CD4-positive, alpha-beta T cell treated with Interleukin-21 for 1 hour (primary cell): Measurements from ENCODE around the gene TBC1D17.
A peak's percentile ranks its signal among the peaks of the same experiment; 100 is the strongest.

ENCODE experiments used
- DNase-seq: peaks from one replicate; pipeline ENCODE4 v3.0.0-alpha.2; 2020

Gene TBC1D17

DNA sequence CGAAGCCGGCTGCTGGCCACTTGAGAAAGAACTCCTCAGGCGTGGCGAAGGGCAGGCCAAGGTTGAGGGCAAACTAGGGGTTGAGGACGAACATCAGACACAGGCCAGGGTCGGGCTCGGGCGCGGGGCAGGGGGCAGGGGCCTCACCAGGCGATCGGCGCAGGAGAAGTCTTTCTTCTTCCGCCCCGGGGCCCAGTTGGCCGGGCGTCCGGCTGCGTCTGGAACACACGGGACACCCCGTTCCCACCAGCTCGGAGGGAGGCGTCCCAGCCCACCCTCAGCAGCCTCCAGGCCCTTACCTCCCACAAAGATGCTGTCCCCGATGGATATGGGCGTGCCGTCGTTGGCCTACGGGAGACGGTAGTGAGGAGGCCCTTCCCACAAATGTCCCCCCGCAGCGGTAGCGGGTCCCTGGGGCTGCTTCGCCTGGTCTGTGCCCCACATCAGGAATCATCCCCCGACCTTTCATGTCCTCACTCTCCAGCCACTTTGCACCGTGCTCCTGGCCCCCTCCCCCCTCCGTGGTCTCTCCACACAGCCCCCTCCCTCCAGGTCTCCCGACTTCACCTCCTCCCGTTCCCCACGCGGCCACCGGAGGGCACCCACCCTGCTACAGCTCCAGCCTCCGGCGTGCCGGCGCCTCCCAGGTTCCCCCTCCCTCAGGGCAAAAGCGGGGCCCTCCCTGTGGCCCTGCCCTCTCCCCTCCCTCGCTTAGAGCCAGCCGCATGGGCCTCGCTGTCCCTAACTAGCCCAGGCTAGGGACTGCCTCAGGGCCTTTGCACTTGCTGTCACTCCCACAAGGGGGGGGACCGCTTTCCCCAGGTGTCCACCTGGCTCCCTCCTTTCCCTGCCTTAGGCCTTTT is 14.9 kb upstream of the TBC1D17 start:
- DNase-seq = no peak

DNA sequence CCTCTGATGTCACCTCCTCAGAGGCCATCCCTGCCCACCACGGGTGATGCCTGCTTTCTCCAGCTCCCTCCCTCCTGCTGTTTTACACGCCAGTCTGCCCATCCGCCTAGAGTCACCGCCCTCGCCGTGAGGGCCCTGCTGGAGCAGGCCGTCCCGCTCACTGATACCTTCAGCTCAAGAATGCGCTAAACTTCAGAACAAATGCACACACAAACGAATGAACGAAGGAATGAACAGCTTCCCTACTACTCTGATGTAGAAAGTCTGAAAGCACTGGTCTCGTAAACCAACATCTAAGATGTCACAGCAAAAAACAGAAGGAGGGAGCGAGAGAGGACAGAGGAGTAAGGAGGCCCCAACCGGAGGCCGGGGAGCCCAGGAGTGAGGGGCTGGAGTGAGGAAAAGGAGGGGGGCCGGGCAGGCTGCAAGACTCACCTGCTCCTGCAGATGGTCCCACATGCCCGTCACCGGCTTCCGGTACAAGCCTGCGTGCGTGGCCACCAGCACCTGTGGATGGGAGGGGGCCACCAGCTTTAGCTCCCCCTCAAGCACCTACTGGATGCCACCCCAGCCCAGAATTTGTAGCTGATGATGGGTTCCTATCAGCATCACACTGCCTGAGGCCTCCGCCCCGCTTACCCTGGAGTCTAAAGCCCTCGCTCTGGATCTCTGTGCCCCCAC is 14.1 kb upstream of the TBC1D17 start:
- DNase-seq = no peak

- no peak for DNase-seq
Measured at GRCh38 chr19:49863935-49864320, 13.6 kb upstream of the TBC1D17 start.

- DNase-seq = no peak
Measured at GRCh38 chr19:49864890-49865289, 12.6 kb upstream of the TBC1D17 start.

GRCh38 chr19:49866933-49867782 is 10.3 kb upstream of the TBC1D17 start, which contains the start of gene PNKP:
TSS of gene PNKP (minus strand) at chr19:49867576. CDS start at chr19:49867204, 372 bp downstream.
- peak; percentile 89 for DNase-seq

DNA sequence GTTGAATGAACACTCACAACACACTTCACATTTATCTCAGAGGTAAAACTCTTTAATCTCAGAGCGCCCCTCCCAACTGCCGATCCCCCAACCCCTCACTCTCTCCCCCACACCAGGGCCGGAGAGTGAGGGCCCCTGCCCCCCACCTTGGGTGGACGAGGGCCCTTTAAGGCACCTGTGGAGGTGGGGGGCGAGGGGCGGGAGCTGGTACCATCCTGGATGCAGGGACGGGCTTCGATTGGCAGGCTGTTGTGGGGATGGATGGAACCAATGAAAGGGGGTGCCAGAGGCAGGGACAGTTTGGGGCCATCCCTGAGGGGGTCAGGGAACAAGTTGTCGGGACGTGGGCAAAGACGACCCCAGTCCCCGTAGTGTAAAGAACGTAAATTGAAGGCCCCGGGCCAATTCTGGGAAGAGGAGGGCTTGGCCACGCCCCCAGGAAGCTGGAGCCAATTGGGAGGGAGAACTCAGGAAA is 8.5 kb upstream of the TBC1D17 start:
- no peak for DNase-seq

DNA sequence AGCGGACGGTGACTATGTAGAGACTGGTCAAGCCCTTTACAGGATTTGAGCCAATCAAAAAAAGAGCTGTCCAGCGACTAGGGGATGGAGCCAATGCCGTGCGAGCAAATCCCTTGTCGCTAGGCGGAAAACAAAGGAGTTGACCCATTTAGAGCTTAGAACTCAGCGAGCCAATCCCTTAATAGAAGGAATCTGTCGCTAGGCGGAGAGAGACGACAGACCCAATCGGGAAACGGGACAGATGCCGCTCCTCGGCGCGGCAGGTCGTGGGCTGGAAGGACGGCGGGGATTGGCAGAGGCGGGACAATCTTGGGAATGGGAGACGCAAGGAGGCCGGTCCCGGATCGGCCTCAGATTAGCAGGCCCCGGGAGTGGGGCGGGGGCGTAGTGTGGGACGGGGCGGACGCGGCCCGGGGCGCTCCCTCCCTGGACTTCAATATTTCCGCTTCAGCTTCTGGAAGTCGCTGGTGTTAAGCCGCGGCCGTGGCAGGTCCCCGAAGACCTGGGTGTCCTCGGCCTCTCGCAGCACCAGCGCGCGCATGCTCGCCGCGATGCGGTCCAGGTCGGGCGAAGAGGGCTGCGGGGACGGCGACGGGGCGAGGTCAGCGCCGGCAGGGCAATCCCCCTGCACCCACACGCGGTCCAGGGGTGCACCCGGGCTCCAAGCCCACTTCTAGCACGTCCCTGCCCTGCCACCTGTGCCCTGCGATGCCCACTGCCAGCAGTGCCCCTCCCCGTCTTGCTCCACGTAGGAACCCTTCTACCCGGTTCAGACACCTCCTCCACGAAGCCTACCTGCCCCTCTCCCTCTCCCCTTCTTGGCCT is 7.8 kb upstream of the TBC1D17 start:
- DNase-seq = peak; percentile 99

DNA sequence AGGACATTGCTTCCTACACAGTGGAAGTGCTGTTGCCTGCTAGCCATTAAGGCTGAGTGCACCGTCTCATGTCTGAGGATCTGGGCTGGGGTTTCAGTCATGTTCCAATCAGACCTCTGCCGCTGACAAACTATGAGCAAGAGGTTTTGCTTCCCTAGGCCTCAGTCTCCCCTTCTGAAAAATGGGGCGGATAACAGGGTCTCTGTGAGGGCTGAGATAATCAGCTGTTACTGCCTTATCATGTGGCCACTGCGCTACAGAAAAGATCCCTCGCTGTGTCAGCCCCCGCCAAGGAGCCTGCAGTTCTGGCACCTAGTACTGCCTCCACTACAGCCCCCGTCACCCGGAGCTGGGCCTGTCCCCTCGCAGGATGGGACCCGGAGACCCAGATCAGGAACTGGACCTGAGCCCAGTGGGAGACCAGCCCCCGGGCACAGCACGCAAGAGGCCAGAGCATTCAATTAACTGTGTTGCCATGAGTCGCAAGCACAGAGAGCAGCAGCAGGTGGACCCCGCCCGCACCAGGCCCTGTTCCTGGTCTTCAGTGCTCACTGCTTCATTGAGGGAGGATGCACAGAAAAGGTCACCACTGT is 7.1 kb upstream of the TBC1D17 start:
- no peak for DNase-seq

- no peak for DNase-seq
Measured at GRCh38 chr19:49871349-49871985, 6.0 kb upstream of the TBC1D17 start.

- DNase-seq = no peak
Measured at GRCh38 chr19:49872245-49873128, 5.0 kb upstream of the TBC1D17 start.

GRCh38 chr19:49873129-49873521 is 4.4 kb upstream of the TBC1D17 start:
- DNase-seq = no peak

GRCh38 chr19:49873834-49874233 is 3.7 kb upstream of the TBC1D17 start:
- DNase-seq = no peak

GRCh38 chr19:49874503-49875157 is 2.9 kb upstream of the TBC1D17 start:
- DNase-seq = no peak

GRCh38 chr19:49875177-49875576 is 2.3 kb upstream of the TBC1D17 start:
- DNase-seq = no peak

DNA sequence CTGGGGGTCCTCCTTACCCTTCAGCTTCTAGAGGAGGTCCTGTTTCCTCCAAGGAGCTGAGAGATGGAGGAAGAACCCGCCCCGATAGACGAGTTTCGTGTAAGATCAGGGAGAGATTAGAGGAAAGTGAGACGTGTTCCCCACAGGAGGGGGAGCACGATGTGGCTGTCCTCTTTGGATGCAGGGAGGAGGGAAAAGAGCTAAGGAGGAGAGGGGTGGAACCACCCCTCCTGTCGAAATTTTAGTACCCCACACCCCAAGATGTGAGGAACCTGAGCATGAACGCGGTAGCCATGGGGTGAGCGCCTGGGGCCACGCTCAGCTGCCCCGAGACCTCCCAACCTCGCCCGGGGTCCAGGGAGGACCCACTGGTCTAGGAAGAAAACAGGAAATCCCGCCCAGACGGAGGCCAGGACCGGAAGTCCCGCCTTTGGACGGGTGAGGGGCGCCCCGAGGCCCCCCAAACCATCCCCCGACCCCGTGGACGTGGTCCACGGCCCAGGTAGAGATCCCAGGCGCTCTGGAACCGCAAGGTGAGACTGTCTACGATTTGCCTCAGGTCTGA is 1.6 kb upstream of the TBC1D17 start:
- peak; percentile 68 for DNase-seq

DNA sequence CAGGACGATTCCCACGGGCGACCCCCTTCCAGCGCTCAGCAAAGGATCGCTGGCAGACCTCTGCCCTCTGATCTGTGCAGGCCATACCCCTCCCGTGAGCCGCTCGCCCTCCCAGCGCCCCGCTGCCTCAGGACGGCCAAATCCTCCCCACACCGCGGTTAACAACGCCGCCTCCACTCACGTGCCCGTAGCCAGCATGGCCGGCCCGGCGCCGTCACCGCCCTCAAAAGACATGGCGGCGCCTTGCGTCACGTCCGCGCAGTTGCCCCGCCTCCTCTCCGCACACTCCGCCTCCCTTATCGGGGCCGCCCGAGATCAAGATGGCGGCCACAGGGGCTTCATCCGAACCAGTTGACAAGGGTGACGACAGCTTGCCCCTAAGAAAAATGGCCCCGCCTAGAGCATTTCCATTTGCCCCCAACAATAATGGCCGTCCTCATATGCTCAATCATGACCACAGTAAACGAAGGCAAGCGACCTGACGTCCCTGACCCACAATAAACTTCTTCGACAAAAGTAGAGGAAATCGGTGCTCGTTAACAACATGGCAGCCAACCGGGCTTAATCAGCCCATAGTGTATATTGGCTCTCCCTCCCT is 981 bp upstream of the TBC1D17 start:
- peak; percentile 99 for DNase-seq

DNA sequence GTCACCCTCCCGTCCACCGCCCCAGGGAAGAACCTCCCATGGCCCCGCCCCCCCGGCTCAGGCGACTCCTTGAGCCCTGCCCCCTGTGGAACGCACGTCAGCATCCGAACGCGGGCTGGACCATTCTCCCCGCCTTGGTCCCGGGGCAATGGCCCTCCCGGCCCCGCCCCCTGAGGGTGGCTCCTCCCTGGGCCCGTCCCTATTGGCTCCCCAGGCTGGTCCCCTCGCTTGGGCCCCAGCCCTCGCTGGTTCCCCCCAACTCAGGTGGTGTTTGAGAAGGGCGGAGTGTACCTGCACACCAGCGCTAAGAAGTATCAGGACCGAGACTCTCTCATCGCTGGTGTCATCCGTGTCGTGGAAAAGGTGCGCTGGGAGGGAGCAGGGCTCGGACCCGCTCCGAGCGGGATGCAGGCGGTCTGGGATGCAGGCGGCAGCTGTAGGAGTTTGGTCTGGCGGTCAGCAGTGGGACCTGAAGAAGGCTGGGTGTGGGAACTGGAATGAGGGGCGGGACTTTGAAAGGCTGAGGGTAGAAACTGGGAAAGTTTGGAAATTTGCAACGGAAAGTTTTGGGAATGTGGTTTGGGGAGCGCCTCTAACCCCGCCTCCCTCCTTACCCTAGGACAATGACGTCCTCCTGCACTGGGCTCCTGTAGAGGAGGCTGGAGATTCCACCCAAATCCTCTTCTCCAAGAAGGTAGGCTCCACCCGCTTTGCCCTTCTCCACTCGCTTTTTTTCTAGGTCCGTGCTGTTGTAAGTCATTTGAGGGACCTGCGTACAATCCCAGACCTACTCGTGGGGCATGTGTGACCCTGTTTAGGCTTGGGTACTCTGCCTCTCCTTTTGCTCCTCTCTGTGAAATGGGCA is 609 bp downstream of the TBC1D17 start:
- peak; percentile 98 for DNase-seq

- no peak for DNase-seq
Measured at GRCh38 chr19:49878744-49879070, 1.2 kb downstream of the TBC1D17 start.
